Fibroblast of pulmonary artery (primary cell): ENCODE results near the gene KRT16.

Source experiments
- DNase-seq: peaks from one replicate; pipeline ENCODE4 v3.0.0-alpha.2; 2010; ENCODE audit warnings: low read depth
- H3K4me3 ChIP-seq: replicated peaks from 2 replicates; pipeline ENCODE4 v1.5.1; 2011; ENCODE audit warnings: low read depth, mild to moderate bottlenecking, control low read depth, low read length, moderate library complexity
- TF ChIP-seq, protein P1 (sequence below): IDR thresholded peaks from 2 replicates; pipeline ENCODE4 v1.5.1; 2011; ENCODE audit warnings: mild to moderate bottlenecking, control low read depth, low read length, inconsistent platforms; ENCODE audit errors: missing control alignments

Gene KRT16

DNA sequence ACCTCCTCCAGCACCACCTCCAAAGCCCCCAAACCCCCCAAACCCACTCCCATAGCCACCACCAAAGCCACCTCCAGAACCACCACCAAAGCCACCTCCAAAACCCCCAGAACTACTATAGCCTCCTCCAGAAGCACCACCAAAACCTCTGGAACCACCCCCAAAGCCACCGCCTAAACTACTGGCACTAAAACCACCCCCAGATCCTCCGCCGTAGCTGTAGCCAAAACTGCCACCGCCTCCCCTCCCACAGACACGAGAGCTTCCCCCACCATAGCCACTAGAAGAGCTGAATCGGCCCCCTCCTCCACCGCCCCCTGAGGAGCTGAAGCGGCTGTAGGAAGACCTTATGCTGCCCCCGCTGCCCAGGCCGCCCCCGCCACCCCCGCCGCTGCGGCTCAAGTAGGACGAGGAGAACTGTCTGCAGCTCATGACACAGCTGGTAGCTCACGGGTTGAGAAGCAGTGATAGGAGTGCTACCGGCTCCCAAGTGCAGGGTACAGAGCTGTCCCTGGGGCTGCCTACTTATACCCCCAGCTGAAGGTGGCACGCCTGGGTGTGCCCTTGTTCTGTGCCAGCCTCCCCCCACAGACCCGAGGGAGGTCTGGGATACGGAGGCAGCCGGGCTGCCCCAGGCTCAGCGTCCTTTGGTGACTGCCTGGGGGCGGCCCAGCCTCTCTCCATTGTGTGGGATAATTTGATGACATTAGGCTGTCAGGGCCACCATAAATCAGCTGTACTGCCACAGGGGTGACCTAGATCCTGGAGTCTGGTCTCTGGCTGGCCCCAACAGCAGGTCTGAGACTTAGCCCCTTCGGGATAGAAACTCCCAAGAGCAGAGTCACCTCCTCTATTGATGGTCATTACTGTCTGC, 40.8 kb downstream of the KRT16 start, which contains the start of gene KRT9:
Gene KRT9 (minus strand): TSS at position 499 of the 874 bp plus-strand sequence. CDS start 67 bp downstream, at position 432.
- no peak for DNase-seq

DNA sequence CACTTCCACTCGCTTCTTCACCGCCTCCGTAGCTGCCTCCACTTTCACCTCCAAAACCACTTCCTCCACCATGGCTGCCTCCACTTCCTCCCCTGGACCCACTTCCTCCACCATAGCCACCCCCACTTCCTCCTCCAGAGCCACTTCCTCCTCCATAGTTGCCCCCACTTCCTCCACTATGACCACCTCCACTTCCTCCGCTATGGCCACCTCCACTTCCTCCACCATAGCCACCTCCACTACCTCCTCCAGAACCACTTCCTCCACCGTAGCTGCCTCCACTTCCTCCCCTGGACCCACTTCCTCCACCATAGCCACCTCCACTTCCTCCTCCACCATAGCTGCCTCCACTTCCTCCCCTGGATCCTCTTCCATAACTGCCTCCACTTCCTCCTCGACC, 45.2 kb downstream of the KRT16 start:
- H3K4me3 ChIP-seq, result no peak overlapping the region
- no peak for DNase-seq
- TF ChIP-seq, protein P1, sequence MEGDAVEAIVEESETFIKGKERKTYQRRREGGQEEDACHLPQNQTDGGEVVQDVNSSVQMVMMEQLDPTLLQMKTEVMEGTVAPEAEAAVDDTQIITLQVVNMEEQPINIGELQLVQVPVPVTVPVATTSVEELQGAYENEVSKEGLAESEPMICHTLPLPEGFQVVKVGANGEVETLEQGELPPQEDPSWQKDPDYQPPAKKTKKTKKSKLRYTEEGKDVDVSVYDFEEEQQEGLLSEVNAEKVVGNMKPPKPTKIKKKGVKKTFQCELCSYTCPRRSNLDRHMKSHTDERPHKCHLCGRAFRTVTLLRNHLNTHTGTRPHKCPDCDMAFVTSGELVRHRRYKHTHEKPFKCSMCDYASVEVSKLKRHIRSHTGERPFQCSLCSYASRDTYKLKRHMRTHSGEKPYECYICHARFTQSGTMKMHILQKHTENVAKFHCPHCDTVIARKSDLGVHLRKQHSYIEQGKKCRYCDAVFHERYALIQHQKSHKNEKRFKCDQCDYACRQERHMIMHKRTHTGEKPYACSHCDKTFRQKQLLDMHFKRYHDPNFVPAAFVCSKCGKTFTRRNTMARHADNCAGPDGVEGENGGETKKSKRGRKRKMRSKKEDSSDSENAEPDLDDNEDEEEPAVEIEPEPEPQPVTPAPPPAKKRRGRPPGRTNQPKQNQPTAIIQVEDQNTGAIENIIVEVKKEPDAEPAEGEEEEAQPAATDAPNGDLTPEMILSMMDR, result no peak

More for the DNA sequence above, 40.8 kb downstream of the KRT16 start, which contains the start of gene KRT9:
- TF ChIP-seq, protein P1, result no peak
- no peak within 1 kb of the TSS for H3K4me3 ChIP-seq

GRCh38 chr17:41565338-41565737, 47.2 kb downstream of the KRT16 start:
- no peak overlapping the region for H3K4me3 ChIP-seq
- TF ChIP-seq, protein P1, result no peak
- no peak for DNase-seq

DNA sequence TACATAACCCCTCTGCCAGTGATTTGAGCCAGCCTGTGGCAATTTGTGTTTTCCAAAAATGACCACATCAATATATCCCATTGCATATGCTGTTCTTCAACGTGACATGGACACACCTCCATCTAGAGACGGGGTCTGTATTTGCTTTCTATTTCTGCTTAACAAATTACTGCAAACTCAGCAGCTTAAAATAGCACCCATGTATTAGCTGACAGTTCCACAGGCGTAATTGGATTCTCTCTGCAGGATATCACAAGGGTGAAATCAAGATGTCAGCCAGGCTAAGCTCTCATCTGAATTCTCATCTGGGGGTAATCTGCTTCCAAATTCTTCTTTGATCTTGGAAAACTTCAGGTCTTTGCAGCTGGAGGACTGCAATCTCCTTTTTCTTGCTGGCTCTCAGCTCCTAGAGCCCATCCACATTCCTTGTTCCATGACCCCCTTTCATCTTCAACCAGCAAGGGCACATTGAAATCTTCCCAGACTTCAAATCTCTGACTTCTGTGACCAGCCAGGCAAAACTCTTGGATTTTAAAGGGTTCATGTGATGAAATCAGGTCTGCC, 48.9 kb downstream of the KRT16 start:
- DNase-seq, result no peak
- TF ChIP-seq, protein P1, result no peak
- no peak overlapping the region for H3K4me3 ChIP-seq

GRCh38 chr17:41561554-41561953, 51.0 kb downstream of the KRT16 start:
- no peak for DNase-seq
- H3K4me3 ChIP-seq, result no peak overlapping the region
- TF ChIP-seq, protein P1, result no peak
